ENCODE measurements around the gene CDK2. TPM values are rescaled to one million over a fixed set of nuclear protein-coding genes. Genes with fewer than 3 reads are reported as not detected.

CDK2 gene
- total and polyA plus RNA-seq, 9 of the 15 experiments (the other 6 are each of a cell fraction or from before 2014, with no cell fraction given), result 17.4 to 213 (median 109) TPM

- Histone ChIP-seq H3K4me3 (peak overlapping the region; percentile 69), H3K27ac (ENCODE audit: extremely low read depth, low read depth, low read length) (peak overlapping the region; percentile 95), H3K4me1 (replicated peaks in 1 of 2; ENCODE audit: control insufficient read depth in 2 of 2, insufficient read depth in 2 of 2, low read length in 2 of 2) (peaks cover 12 to 22% of the 10 kb centered on the region in 2 experiments; a peak in 4 of 5 replicates), H3K9me1 (ENCODE audit: control insufficient read depth, insufficient read depth, low read length) (no peaks in the 10 kb centered on the region), H3K79me2 (ENCODE audit: control insufficient read depth, insufficient read depth, low read length) (peaks cover 72% of the 10 kb centered on the region), H3K9ac (ENCODE audit: insufficient read depth in 1 of 2, low read depth in 2 of 2, low read length in 2 of 2) (peak overlapping the region; percentile 94 to 99), H4K20me1 (replicated peaks; ENCODE audit: control insufficient read depth, insufficient read depth, low read length) (no peaks in the 10 kb centered on the region), H2AFZ (ENCODE audit: low read depth, low read length) (peak overlapping the region; percentile 93), H3K9me3 (replicated peaks; ENCODE audit: control insufficient read depth, insufficient read depth, low read depth, low read length) (no peaks in the 10 kb centered on the region), H3K4me2 (ENCODE audit: insufficient read depth, low read length) (peak overlapping the region; percentile 91), H3K27me3 (ENCODE audit: control insufficient read depth in 2 of 2, insufficient read depth in 2 of 2, low read length in 2 of 2) (no peaks in the 10 kb centered on the region), H3K36me3 (ENCODE audit: control insufficient read depth, insufficient read depth, low read length) (peaks cover 33% of the 10 kb centered on the region)
- DNase-seq (ENCODE audit: extremely low read depth in 1 of 4, low spot score in 3 of 4) (peak in 1 of 4 experiments; percentile 17), ATAC-seq (peak; percentile 15; the same call in 2 of the 3 replicates), FAIRE-seq (no peak)
- intact Hi-C loops (cut with micrococcal nuclease), result loop anchor here (2.0 to 5.0 kb wide), 4 partner anchors 46 to 183 kb away; partner anchors contain the start of genes GDF11, RAB5B, RPS26 and SARNP
- TSS peak; percentile 54 for BruUV-seq (replicated peaks)
- ChIA-PET CTCF (ENCODE audit: low intra/inter-chr PET ratio) (interaction anchor here (0.6 kb wide), 1 partner anchor 113 kb away, joined by 4 read pairs; no protein-coding TSS in a partner anchor), POLR2A (interaction anchor here (0.7 to 3.8 kb wide), 17 partner anchors 10 to 1803 kb away, joined by 3 to 26 read pairs (median 5); partner anchors contain the start of genes DNAJC14, ORMDL2, RAB5B and SARNP)
- 3% methylated on average over 10 of the region's 10 CpGs for WGBS (ENCODE audit: insufficient coverage, low coverage, missing lambda C conversion rate)
- in situ Hi-C loops (cut with MboI), result no loop called here
- TF ChIP-seq BCLAF1 (IDR thresholded peaks at IDR 0.05; ENCODE audit: borderline replicate concordance in 1 of 2, control insufficient read depth in 1 of 2, low read depth in 2 of 2, low read length in 1 of 2), result 0 out of 4 replicates have a peak, but pooled peaks of 1 of the 2 experiments have one; percentile 40
- TF ChIP-seq CEBPB (tag; IDR thresholded peaks at IDR 0.05), result no peak
- TF ChIP-seq ZBTB49 (CRISPR knock-in tag; IDR thresholded peaks at IDR 0.05; ENCODE audit: borderline replicate concordance), result 0 out of 2 replicates have a peak, but pooled peaks have one; percentile 72
- TF ChIP-seq CHD4 (IDR thresholded peaks at IDR 0.05; ENCODE audit: insufficient read depth, insufficient replicate concordance, low read depth, low read length, poor library complexity, severe bottlenecking), result no peak
- 0 out of 2 replicates have a peak, but pooled peaks have one; percentile 78 for TF ChIP-seq LARP7 (IDR thresholded peaks at IDR 0.05)
- TF ChIP-seq THRAP3 (IDR thresholded peaks at IDR 0.05; ENCODE audit: borderline replicate concordance), result peak; percentile 89
Measured at GRCh38 chr12:55925870-55926737, 40.5 kb upstream of the CDK2 start.
